Measurements from ENCODE around the gene COL26A1. TPM values are rescaled to one million over a fixed set of nuclear protein-coding genes. Genes with fewer than 3 reads are reported as not detected.
"Not testable (repeated sequence)": the region's sequence is repeated elsewhere in the genome, so short reads cannot be mapped to it uniquely, and the experiment has no call there.

The COL26A1 gene
- total RNA-seq, 1 experiment from 2014 or later, result 0.43 TPM

DNA sequence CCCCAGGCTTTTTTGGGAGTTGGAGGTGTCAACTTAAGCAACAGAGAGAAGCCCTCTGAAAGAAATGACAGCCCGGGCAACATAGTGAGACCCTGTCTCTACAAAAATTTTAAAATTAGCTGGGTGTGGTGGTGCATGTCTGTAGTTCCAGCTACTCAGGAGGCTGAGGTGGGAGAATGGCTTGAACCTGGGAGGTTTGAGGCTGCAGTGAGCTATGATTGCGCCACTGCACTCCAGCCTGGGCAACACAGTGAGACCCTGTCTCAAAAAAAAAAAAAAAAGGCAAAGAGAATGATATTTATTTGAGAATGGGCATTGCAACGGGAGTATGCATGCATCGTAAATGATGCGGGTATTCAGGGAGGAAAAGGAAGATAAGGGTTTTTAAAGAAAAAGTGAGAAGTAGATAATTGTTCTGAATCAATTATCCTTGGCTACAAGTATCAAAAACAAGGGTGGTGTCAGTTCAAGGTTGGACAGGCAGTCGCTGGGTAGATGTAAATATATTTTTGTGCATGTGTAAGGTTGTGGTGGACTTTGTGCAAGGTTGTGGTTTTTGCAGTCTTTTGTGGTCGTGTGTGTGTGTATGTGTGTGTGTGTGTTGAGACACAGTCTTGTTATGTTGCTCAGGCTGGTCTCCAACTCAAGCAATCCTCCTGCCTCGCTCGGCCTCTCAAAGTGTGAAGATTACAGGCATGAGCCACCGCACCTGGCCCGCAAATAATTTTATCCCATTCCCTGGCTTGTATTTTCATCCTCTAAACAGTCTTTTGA is 65.6 kb downstream of the COL26A1 start:
- no TSS peak for BruUV-seq (replicated peaks)
- POLR2A ChIA-PET (ENCODE audit: low non-redundant PET), result no interaction called here
- no peaks in the 10 kb centered on the region for H3K9me3 ChIP-seq (ENCODE audit: low read depth, low read length, poor library complexity, severe bottlenecking)
- H3K27ac ChIP-seq (ENCODE audit: low read depth, low read length, poor library complexity, severe bottlenecking), result no peak overlapping the region
- no peak for DNase-seq (ENCODE audit: low spot score)
- H3K4me3 ChIP-seq (ENCODE audit: low read depth, low read length, poor library complexity, severe bottlenecking), result no peak overlapping the region
- H3K4me1 ChIP-seq (ENCODE audit: insufficient read depth, low read length, poor library complexity, severe bottlenecking), result no peaks in the 10 kb centered on the region
- intact Hi-C loops (cut with micrococcal nuclease; ENCODE audit: unreplicated experiment), result no loop called here
- CTCF ChIA-PET, result interaction anchor here (0.6 kb wide), 1 partner anchor 666 kb away, joined by 3 read pairs; no protein-coding TSS in a partner anchor
- no peaks in the 10 kb centered on the region for H3K36me3 ChIP-seq (ENCODE audit: insufficient read depth, low read length, poor library complexity, severe bottlenecking)
- peaks cover 9% of the 10 kb centered on the region for H3K27me3 ChIP-seq (replicated peaks; ENCODE audit: insufficient read depth, low read depth, low read length, poor library complexity)
- TF ChIP-seq CTCF (conservative IDR thresholded peaks at IDR 0.05; ENCODE audit: low read depth, low read length) (no peak), EZH2 (IDR thresholded peaks at IDR 0.05; ENCODE audit: borderline replicate concordance, low read depth, low read length, poor library complexity, severe bottlenecking) (no peak)

DNA sequence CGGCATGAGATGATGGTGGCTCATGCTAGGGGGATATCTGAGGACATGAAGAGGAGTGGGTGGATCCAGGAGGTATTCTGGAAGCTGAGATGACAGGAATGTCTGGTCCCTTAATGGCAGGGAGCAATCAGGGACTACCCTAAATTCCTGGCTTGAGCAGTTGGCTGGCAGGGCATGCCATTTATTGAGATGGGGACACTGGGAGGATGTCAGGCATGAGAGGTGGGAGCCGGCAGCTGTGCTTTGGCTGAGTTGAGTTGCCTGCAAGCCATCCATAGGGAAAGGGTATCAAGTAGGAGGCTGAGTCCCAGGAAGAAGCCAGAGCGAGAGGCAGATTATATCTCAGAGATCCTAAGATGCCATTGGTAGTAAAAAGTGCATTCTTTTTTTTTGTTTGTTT is 69.6 kb downstream of the COL26A1 start:
- H3K4me1 ChIP-seq (ENCODE audit: insufficient read depth, low read length, poor library complexity, severe bottlenecking), result peaks cover 7% of the 10 kb centered on the region
- no peak overlapping the region for H3K4me3 ChIP-seq (ENCODE audit: low read depth, low read length, poor library complexity, severe bottlenecking)
- no TSS peak for BruUV-seq (replicated peaks)
- ChIA-PET POLR2A (ENCODE audit: low non-redundant PET) (no interaction called here), CTCF (no interaction called here)
- peaks cover 9% of the 10 kb centered on the region for H3K27me3 ChIP-seq (replicated peaks; ENCODE audit: insufficient read depth, low read depth, low read length, poor library complexity)
- no peak overlapping the region for H3K27ac ChIP-seq (ENCODE audit: low read depth, low read length, poor library complexity, severe bottlenecking)
- DNase-seq (ENCODE audit: low spot score), result no peak
- H3K36me3 ChIP-seq (ENCODE audit: insufficient read depth, low read length, poor library complexity, severe bottlenecking), result no peaks in the 10 kb centered on the region
- no peak for TF ChIP-seq EZH2 (IDR thresholded peaks at IDR 0.05; ENCODE audit: borderline replicate concordance, low read depth, low read length, poor library complexity, severe bottlenecking)
- TF ChIP-seq CTCF (conservative IDR thresholded peaks at IDR 0.05; ENCODE audit: low read depth, low read length), result no peak
- intact Hi-C loops (cut with micrococcal nuclease; ENCODE audit: unreplicated experiment), result no loop called here
- no peaks in the 10 kb centered on the region for H3K9me3 ChIP-seq (ENCODE audit: low read depth, low read length, poor library complexity, severe bottlenecking)

DNA sequence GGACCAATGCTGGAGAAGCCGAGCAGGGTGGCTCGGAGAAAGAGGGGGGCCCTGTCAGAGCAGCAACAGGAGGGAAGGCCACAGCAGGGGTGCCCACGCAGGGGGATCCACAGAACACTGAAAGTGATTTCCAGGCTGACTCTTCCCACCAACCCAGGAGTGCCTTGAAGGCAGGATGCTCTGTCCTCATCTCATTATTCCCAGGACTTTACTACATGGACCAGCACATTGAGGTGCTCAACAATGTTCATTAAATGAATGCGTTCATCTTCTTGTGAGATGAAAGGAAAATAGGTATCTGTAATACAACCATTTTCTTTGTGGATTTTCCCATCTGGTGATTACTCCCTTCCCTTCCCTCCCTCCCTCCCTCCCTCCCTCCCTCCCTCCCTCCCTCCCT is 71.0 kb downstream of the COL26A1 start:
- TF ChIP-seq CTCF (conservative IDR thresholded peaks at IDR 0.05; ENCODE audit: low read depth, low read length) (no peak), EZH2 (IDR thresholded peaks at IDR 0.05; ENCODE audit: borderline replicate concordance, low read depth, low read length, poor library complexity, severe bottlenecking) (no peak)
- DNase-seq (ENCODE audit: low spot score), result no peak
- POLR2A ChIA-PET (ENCODE audit: low non-redundant PET), result no interaction called here
- intact Hi-C loops (cut with micrococcal nuclease; ENCODE audit: unreplicated experiment), result no loop called here
- Histone ChIP-seq H3K4me1 (ENCODE audit: insufficient read depth, low read length, poor library complexity, severe bottlenecking) (peaks cover 7% of the 10 kb centered on the region), H3K9me3 (ENCODE audit: low read depth, low read length, poor library complexity, severe bottlenecking) (no peaks in the 10 kb centered on the region), H3K36me3 (ENCODE audit: insufficient read depth, low read length, poor library complexity, severe bottlenecking) (no peaks in the 10 kb centered on the region), H3K4me3 (ENCODE audit: low read depth, low read length, poor library complexity, severe bottlenecking) (no peak overlapping the region), H3K27ac (ENCODE audit: low read depth, low read length, poor library complexity, severe bottlenecking) (no peak overlapping the region), H3K27me3 (replicated peaks; ENCODE audit: insufficient read depth, low read depth, low read length, poor library complexity) (peaks cover 4% of the 10 kb centered on the region)
- CTCF ChIA-PET, result no interaction called here
- no TSS peak for BruUV-seq (replicated peaks)

- H3K36me3 ChIP-seq (ENCODE audit: insufficient read depth, low read length, poor library complexity, severe bottlenecking); DNase-seq (ENCODE audit: low spot score); H3K4me1 ChIP-seq (ENCODE audit: insufficient read depth, low read length, poor library complexity, severe bottlenecking); H3K9me3 ChIP-seq (ENCODE audit: low read depth, low read length, poor library complexity, severe bottlenecking); H3K27me3 ChIP-seq (replicated peaks; ENCODE audit: insufficient read depth, low read depth, low read length, poor library complexity); POLR2A ChIA-PET (ENCODE audit: low non-redundant PET); H3K4me3 ChIP-seq (ENCODE audit: low read depth, low read length, poor library complexity, severe bottlenecking); intact Hi-C loops (cut with micrococcal nuclease; ENCODE audit: unreplicated experiment); BruUV-seq (replicated peaks); CTCF ChIA-PET; H3K27ac ChIP-seq (ENCODE audit: low read depth, low read length, poor library complexity, severe bottlenecking): not testable (repeated sequence)
Measured at GRCh38 chr7:101434155-101434554, 71.5 kb downstream of the COL26A1 start.

All from A673 (cell line).